Right lobe of liver (tissue), 6 donors: Measurements from ENCODE around the gene RNF212. TPM values are rescaled to one million over a fixed set of nuclear protein-coding genes. Genes with fewer than 3 reads are reported as not detected.
A peak's percentile ranks its signal among the peaks of the same experiment; 100 is the strongest.

Experiments used
- ATAC-seq, 4 donors: fragments of 200-7000 bp; cut with Tn5 transposase; one replicate each; pipeline ENCODE4 v1.9.1; 2020; ENCODE audit warnings: mild to moderate bottlenecking in 4 of 4, moderate library complexity in 4 of 4
- DNase-seq, 3 donors: peaks; one replicate each; pipeline ENCODE4 v3.0.0-alpha.2; 2020
- H3K27ac ChIP-seq, 3 donors: fragments of 200-600 bp; one replicate each; pipeline ENCODE4 v1.8.0; 2022
- H3K27me3 ChIP-seq, 2 donors: fragments of 200-600 bp; one replicate each; pipeline ENCODE4 v1.8.0; 2022
- H3K36me3 ChIP-seq, 4 donors: fragments of 200-600 bp; sonication (generic) in 1 of 4; one replicate each; pipeline versions ENCODE4 v1.5.1 to v1.8.0; 2017 to 2022; ENCODE audit warnings: control low read depth in 1 of 4
- H3K4me1 ChIP-seq, 4 donors: fragments of 200-600 bp; sonication (generic) in 1 of 4; one replicate each; pipeline versions ENCODE4 v1.5.1 to v1.8.0; 2017 to 2022; ENCODE audit warnings: control low read depth in 1 of 4
- H3K4me3 ChIP-seq, 3 donors: fragments of 200-600 bp; one replicate each; pipeline ENCODE4 v1.8.0; 2022
- H3K9me3 ChIP-seq, 4 donors: fragments of 200-600 bp; sonication (generic) in 1 of 4; one replicate each; pipeline versions ENCODE4 v1.5.1 to v1.8.0; 2017 to 2022; ENCODE audit warnings: control low read depth in 1 of 4
- CTCF ChIP-seq, 4 donors: fragments of 200-600 bp in 3 of 4; fragments of 450-650 bp in 1 of 4; IDR thresholded peaks; one replicate each; pipeline versions ENCODE4 v1.5.1 to v1.8.0; 2016 to 2022; ENCODE audit warnings: antibody characterized with exemption in 4 of 4, mild to moderate bottlenecking in 2 of 4
- POLR2A ChIP-seq: fragments of 450-650 bp; IDR thresholded peaks from one replicate; pipeline ENCODE4 v1.6.1; 2017; ENCODE audit warnings: antibody characterized with exemption, mild to moderate bottlenecking
- WGBS: methylation state at CpG from one replicate; pipeline ENCODE4 v1.1.6; 2018; ENCODE audit warnings: low coverage, low lambda C conversion rate; ENCODE audit not compliant: insufficient coverage; ENCODE audit errors: missing lambda C conversion rate; 5-methylcytosine and 5-hydroxymethylcytosine counted together
- intact Hi-C, 2 donors: fragments of 100-400 bp; cut with DNase I; formaldehyde crosslinking; loops; one replicate each; pipeline versions ENCODE4 v1.11.2 to v1.14.1; 2022
- total RNA-seq, 6 experiments: library from RNA; depleted of rRNA in 2 of 6; stranded (reverse); fragments of >200 nt in 2 of 6; fragmentation: NEBNext Ultra II Directional in 3 of 6; extraction: Animal tissue kit (Norgen Biotek cat#: 25700) in 3 of 6; gene quantifications; one replicate each; pipeline versions ENCODE4 v1.1.0 to v1.2.4, GENCODE V29; 2016 to 2023
- donor health status: DM: no; HTN: yes; CAD: no.
- donor health status: DM: no; HTN: no; CAD: no.
- donor health status: DM: no; HTN: no; CAD: no.
- donor health status: DM: no; HTN: yes; CAD: no.
- donor health status: DM: no; HTN: yes; CAD: no.

The RNF212 gene
- total RNA-seq, 6 experiments from 2014 or later: 0.29 to 1.2 (median 0.50) TPM; not detected in 2

GRCh38 chr4:1154523-1155182 is 41.3 kb upstream of the RNF212 start:
- TF ChIP-seq CTCF (IDR thresholded peaks at IDR 0.05): no peak
- TF ChIP-seq POLR2A: no peak
- no peaks in the 10 kb centered on the region for H3K36me3 ChIP-seq
- no peak overlapping the region for H3K27ac ChIP-seq
- intact Hi-C loops: loop anchor here in 1 of 2 donors (5.0 kb wide), 1 partner anchor 262 kb away; no protein-coding TSS in a partner anchor
- H3K9me3 ChIP-seq: peaks cover 0 to 4% (median 0%) of the 10 kb centered on the region in 4 donors
- no peaks in the 10 kb centered on the region for H3K4me1 ChIP-seq
- no peak for DNase-seq
- 43% methylated on average over 17 of the region's 21 CpGs for WGBS
- H3K27me3 ChIP-seq: no peaks in the 10 kb centered on the region
- ATAC-seq: peak in 1 of 4 donors; percentile 18
- H3K4me3 ChIP-seq: no peak overlapping the region

- WGBS: 54% methylated on average over 7 of the region's 7 CpGs
- no peaks in the 10 kb centered on the region for H3K4me1 ChIP-seq
- H3K36me3 ChIP-seq: no peaks in the 10 kb centered on the region
- H3K9me3 ChIP-seq: peaks cover 0 to 4% (median 0%) of the 10 kb centered on the region in 4 donors
- intact Hi-C loops: loop anchor here in 1 of 2 donors (5.0 kb wide), 1 partner anchor 262 kb away; no protein-coding TSS in a partner anchor
- H3K4me3 ChIP-seq: no peak overlapping the region
- no peak overlapping the region for H3K27ac ChIP-seq
- no peaks in the 10 kb centered on the region for H3K27me3 ChIP-seq
- ATAC-seq (no peak), DNase-seq (no peak)
- TF ChIP-seq CTCF (IDR thresholded peaks at IDR 0.05) (no peak), POLR2A (no peak)
These were observed 40.8 kb upstream of the RNF212 start for GRCh38 chr4:1154126-1154522.

GRCh38 chr4:1153567-1154090 is 40.3 kb upstream of the RNF212 start:
- no peak overlapping the region for H3K27ac ChIP-seq
- peak in 1 of 4 donors; percentile 21 for ATAC-seq
- 45% methylated on average over 11 of the region's 11 CpGs for WGBS

GRCh38 chr4:1152290-1152689 is 38.9 kb upstream of the RNF212 start:
- Histone ChIP-seq H3K36me3 (no peaks in the 10 kb centered on the region), H3K27me3 (no peaks in the 10 kb centered on the region), H3K27ac (no peak overlapping the region), H3K4me1 (no peaks in the 10 kb centered on the region), H3K4me3 (no peak overlapping the region), H3K9me3 (no peaks in the 10 kb centered on the region)
- TF ChIP-seq POLR2A: no peak
- no peak for TF ChIP-seq CTCF (IDR thresholded peaks at IDR 0.05)
- WGBS: 0% methylated on average over 1 of the region's 6 CpGs
- ATAC-seq: peak in 1 of 4 donors; percentile 71
- intact Hi-C loops: loop anchor here in 1 of 2 donors (5.0 kb wide), 1 partner anchor 260 kb away; no protein-coding TSS in a partner anchor
- no peak for DNase-seq

More at GRCh38 chr4:1153567-1154090, 40.3 kb upstream of the RNF212 start:
- no peak for TF ChIP-seq CTCF (IDR thresholded peaks at IDR 0.05)
- TF ChIP-seq POLR2A: no peak
- Histone ChIP-seq H3K4me3 (no peak overlapping the region), H3K9me3 (peaks cover 0 to 4% (median 0%) of the 10 kb centered on the region in 4 donors), H3K4me1 (no peaks in the 10 kb centered on the region), H3K27me3 (no peaks in the 10 kb centered on the region), H3K36me3 (no peaks in the 10 kb centered on the region)
- intact Hi-C loops: loop anchor here in 1 of 2 donors (5.0 kb wide), 1 partner anchor 261 kb away; no protein-coding TSS in a partner anchor
- DNase-seq: no peak
